Keratinocyte (primary cell): ENCODE measurements around the gene RAB35.

Experiments used
- EZH2 ChIP-seq: IDR thresholded peaks from one replicate; pipeline ENCODE4 v1.6.1; 2012; ENCODE audit warnings: inconsistent platforms, mild to moderate bottlenecking, low read length, moderate library complexity
- TF ChIP-seq, protein P1 (sequence below), 3 experiments: IDR thresholded peaks in 1 of 3; conservative IDR thresholded peaks in 1 of 3; optimal IDR thresholded peaks in 1 of 3; 2 replicates in 2 of 3; 3 replicates in 1 of 3; pipeline versions ENCODE3 to v1.5.1; 2011; ENCODE audit warnings: low read length in 3 of 3, mild to moderate bottlenecking in 3 of 3, moderate library complexity in 2 of 3, control low read depth in 1 of 3, inconsistent platforms in 1 of 3; ENCODE audit not compliant: insufficient read depth in 2 of 3; ENCODE audit errors: extremely low read depth in 1 of 3

DNA sequence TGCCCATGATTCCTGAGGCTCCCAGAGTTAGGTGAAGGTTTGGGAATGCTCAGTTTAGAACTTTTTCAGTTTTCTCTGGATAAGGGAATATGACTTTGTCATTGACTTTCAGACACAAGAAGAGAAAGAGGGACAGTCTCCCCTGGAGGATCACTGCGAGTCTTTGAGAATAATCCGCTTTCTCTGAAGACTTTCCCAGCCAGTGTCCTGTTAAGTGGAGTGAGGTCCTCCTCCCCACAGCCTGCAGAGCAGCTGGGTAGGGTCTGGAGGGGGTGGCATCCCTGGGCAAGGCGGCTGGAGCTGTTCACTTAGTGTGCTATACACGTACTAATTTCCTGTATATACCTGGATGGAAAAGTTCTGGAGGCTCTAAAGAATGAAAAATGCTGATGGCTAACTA lies 8.5 kb upstream of the RAB35 start:
- TF ChIP-seq, protein P1, sequence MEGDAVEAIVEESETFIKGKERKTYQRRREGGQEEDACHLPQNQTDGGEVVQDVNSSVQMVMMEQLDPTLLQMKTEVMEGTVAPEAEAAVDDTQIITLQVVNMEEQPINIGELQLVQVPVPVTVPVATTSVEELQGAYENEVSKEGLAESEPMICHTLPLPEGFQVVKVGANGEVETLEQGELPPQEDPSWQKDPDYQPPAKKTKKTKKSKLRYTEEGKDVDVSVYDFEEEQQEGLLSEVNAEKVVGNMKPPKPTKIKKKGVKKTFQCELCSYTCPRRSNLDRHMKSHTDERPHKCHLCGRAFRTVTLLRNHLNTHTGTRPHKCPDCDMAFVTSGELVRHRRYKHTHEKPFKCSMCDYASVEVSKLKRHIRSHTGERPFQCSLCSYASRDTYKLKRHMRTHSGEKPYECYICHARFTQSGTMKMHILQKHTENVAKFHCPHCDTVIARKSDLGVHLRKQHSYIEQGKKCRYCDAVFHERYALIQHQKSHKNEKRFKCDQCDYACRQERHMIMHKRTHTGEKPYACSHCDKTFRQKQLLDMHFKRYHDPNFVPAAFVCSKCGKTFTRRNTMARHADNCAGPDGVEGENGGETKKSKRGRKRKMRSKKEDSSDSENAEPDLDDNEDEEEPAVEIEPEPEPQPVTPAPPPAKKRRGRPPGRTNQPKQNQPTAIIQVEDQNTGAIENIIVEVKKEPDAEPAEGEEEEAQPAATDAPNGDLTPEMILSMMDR (optimal IDR thresholded peaks at IDR 0.05 in 1 of 3, IDR thresholded peaks at IDR 0.05 in 1 of 3, conservative IDR thresholded peaks at IDR 0.05 in 1 of 3; ENCODE audit: extremely low read depth in 1 of 3, insufficient read depth in 2 of 3, low read length in 3 of 3), result no peak
- TF ChIP-seq EZH2, result no peak
